Heart left ventricle (tissue), 13 donors: ENCODE data around the gene COL19A1.

Experiments used
- CTCF ChIP-seq, 12 donors: fragments of 200-600 bp; sonication (generic) in 4 of 12; IDR thresholded peaks; one replicate each; pipeline versions ENCODE4 v1.5.0 to v1.8.0; 2018 to 2022; ENCODE audit warnings: antibody characterized with exemption in 12 of 12, mild to moderate bottlenecking in 5 of 12
- POLR2A ChIP-seq, 2 donors: fragments of 450-650 bp; IDR thresholded peaks; one replicate each; pipeline ENCODE4 v1.6.1; 2017; ENCODE audit warnings: antibody characterized with exemption in 2 of 2, mild to moderate bottlenecking in 2 of 2, moderate library complexity in 2 of 2
- donor health status: ischemic (EF 13 %, LVEDD 7.1; RV severe dilation, severe dysfunction).
- donor health status: DM: no; HTN: yes; CAD: no.
- donor health status: DM: no; HTN: no; CAD: no.
- donor health status: ischemic (EF 25% LVEDD 6.9; RV normal size, moderate dysfunction).
- donor health status: ischemic (EF 25% LVEDD 5.7; RV mildly dilated, moderate dysfunction).
- donor health status: ischemic (EF 35%, LVEDD 5.7; RV mildly dilated, moderate dysfunction).
- donor health status: nonischemic (EF 11% LVEDD 7.7; RV severe dilation, severe dysfunction).
- donor health status: DM: yes; HTN: yes; CAD: no.
- donor health status: PGD.
- donor health status: ischemic (EF 29% LVEDD 5.4; RV normal size, mild dysfunction).
- donor health status: nonischemic (EF 23%, LVEDD 6.1; RV moderate dilation, normal function).

GRCh38 chr6:70188202-70188601 is 321.8 kb downstream of the COL19A1 start:
- TF ChIP-seq CTCF (IDR thresholded peaks at IDR 0.05), result no peak
- no peak for TF ChIP-seq POLR2A (IDR thresholded peaks at IDR 0.05)
